Measurements from ENCODE around the gene DNAJB6.

DNAJB6 gene

DNA sequence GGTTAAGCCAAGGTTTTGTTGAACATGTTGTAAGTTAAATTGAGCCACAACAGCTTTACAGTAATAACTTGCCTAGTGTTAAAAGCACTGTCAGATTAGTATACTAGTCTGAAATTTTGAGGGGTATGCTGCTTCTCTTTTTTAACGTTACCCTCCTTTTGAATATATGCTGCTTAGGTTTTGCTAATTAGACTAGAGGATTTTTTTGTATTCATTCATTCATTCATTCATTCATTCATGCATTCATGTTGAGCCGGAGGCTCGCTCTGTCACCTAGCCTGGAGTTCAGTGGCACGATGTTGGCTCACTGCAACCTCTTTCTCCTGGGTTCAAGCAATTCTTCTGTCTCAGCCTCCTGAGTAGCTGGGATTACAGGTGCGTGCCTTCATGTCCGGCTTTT lies 24.7 kb downstream of the DNAJB6 start:
- intact Hi-C loops (cut with DNase I): no loop called here
- DNase-seq: no peak

DNA sequence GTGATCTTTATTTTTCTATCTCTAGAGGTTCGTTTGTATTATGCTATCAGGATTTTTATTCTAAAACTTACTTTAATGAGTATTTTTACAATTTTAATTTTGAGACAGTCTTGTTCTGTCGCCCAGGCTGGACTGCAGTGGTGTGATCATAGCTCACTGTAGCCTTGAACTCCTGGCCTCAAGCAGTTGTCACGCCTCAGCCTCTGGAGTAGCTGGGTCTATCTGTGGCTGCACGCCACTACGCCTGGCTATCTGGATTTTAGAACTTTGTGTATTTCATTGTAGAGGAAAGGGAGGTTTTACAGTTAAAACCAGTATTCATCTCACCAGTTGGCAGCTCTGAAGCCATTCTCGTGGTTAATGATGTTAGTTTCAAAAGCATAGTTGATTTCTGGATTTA lies 25.9 kb downstream of the DNAJB6 start:
- no peak for DNase-seq

DNA sequence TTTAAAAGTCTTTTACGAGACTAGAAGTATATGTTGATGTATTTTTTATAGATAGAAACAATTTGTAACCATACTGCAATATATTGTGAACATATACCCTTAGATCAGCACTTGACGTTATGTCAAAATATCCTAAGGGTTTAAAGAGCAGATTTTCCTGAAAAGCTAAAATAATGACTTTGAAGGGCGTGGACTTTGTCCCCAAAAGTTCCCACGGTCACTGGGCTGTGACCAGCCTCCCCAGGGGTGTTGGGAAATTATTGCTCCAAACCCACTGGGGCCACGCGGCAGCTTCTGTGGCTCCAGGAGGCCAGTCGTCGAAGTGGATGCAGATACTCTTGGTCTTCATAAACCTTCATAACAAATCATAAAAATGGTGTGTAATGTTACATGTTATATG lies 29.9 kb downstream of the DNAJB6 start:
- intact Hi-C loops (cut with DNase I): no loop called here
- no peak for DNase-seq

More for the DNA sequence above, 25.9 kb downstream of the DNAJB6 start:
- intact Hi-C loops (cut with DNase I): no loop called here

DNA sequence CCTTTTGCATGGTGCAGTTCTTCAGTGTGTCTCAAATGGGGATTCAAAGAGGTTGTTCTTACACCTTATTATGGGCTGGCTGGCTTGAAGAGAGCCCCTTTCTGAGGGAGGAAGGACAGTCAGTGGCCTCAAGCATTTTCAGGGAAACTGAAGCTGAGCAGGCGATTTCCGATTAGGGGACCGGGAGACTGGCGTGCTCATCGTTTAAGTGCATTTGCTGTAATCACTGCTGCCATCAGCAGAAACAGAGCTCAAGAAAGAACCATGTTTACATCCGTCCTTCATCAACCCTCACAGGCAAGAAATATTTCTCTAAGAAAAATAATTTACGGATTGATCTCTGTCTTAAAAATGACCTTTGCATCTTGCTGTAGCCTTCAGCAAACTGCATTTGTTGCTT lies 32.2 kb downstream of the DNAJB6 start:
- DNase-seq: no peak
- intact Hi-C loops (cut with DNase I): no loop called here

DNA sequence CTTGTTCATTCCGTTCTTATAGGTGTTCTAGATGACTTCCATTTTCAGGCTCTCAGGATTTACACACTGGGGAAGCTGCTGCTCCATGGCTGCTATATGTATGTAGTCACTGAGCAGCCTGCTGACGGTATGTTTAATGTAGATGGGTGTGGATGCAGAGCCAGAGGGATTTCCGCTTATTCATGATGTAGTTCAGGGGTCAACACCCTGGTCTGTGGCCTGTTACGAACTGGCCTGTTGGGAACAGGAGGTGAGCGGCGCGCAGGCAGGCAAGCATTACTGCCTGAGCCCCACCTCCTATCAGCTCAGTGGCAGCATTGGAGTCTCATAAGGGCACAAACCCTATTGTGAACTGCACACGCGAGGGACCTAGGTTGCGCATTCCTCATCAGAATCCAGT lies 33.9 kb downstream of the DNAJB6 start:
- no peak for DNase-seq
- intact Hi-C loops (cut with DNase I): no loop called here

DNA sequence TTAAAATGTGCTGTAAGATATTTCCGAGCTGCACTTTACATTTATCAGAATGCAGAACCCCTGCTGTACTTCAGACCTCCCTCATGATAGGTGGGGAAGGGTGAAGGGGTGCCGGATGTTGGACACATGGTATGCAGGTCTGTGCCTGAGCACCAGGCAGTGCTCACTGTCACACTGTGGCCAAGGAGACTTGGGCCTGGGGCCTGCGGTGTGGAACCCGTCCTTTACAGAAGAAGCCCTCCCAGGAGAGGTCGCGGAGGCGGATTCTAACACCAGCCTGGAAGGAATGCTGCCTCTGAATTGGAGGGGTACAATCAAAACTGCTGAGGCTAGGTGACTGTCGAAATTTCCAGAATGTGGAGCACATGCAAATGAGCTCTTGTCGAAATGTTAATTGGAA lies 34.5 kb downstream of the DNAJB6 start:
- no peak for DNase-seq
- intact Hi-C loops (cut with DNase I): no loop called here

DNA sequence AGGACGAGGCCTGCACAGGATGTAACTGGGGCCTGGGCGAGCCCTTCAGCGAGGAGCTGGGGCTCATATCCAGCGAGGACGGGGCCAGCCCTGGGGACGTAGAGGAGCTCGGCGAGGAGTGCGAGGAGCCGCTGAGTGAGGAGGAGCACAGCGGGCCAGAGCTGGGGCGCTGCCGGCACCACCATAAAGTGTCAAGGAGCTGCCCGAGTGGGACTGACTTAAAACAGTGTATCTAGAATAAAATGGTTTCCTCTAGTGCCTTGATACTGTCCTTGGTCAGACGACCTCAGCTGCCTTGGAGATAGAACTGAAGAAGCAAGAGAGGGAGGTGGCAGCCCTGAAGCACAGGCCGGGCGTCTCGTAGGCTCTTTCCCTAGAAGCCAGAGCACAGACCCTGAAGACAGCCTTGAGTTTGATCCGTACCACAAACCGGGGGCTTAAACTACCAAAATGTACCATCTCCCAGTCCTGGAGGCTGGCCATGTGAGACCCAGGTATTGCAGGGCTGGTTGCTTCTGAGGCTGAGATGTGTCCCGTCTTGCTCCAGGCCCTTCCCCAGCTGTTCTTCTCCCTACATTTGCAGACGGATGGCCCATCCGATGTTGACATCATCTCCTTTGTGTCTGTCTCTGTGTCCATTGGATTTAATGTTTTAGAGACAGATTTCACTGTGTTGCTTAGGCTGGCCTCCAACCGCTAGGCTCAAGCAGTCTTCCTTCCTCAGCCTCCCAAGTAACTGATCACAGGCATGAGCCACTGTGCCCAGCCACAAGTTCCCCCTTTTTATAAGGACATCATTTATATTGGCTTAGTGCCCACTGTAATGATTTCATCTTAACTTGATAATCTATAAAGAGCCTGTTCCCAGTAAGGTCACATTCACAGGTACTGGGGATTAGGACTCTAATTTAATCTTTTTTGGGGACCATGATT lies 35.8 kb downstream of the DNAJB6 start:
- DNase-seq: no peak
- intact Hi-C loops (cut with DNase I): no loop called here

DNA sequence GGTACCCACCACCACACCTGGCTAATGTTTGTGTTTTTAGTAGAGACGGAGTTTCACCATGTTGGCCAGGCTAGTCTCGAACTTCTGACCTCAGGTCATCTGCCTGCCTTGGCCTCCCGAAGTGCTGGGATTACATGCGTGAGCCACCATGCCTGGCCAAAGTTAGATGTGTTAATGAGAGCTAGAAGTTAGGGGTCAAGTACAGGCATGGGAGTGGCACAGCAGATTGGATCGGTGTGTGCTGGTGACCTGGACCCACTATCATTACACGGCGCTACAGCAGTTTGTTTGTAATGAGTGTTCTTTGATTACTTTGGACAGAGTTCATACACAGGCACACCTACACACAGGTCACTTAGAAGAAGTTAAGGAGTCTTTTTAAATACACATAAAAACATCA lies 36.7 kb downstream of the DNAJB6 start:
- intact Hi-C loops (cut with DNase I): no loop called here
- no peak for DNase-seq

DNA sequence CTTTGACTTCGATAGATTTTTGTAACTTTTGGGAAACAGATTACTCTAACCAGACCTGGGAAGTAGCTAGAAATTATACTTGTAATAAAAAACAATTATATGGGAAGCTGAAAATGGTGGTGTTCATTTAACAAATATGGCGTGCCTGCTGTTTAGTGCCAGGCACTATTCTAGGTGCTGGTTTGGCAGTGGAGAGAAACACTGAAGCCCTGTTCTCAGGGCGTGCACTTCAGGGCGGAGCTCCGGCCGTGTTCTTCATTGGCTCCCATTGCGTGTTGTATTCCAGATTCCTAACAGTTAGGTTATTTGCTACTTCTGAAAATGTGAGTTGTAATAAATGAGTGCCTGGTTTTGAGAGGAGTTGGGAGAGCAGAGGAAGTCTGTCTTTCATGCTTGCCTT lies 38.6 kb downstream of the DNAJB6 start:
- intact Hi-C loops (cut with DNase I): no loop called here
- DNase-seq: no peak

DNA sequence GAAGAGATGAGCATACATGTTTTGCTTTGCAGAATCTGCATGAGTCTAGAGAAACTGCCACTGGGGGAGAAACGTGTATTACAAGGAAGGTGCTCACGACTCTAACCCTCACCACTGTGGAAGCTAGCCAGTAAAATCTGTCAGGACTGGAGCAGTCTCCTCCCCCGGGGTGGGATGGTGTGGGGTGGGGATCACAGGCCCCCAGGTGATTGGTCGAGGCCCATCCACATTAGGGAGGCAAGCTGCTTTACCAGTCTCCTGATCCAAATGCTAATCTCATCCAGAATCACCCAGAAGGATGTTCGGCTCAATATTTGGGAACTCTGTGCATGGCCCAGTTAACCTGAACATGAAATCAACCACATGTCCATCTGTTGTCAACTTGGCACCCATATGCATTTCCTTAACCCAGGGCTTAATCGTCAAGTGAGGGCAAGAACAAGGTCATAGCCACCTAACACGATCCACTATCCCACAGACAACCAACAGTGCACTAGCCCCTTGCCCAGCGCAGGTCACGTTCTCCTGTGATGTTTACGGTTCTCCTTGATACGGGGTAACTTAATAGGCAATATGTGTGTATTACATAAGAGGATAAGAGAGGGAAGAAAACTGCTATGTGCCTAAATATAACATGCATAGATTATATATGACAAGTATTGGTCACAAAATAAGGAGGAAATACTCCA lies 40.8 kb downstream of the DNAJB6 start:
- DNase-seq: peak in 1 of 10 donors; percentile 55
- intact Hi-C loops (cut with DNase I): no loop called here

DNA sequence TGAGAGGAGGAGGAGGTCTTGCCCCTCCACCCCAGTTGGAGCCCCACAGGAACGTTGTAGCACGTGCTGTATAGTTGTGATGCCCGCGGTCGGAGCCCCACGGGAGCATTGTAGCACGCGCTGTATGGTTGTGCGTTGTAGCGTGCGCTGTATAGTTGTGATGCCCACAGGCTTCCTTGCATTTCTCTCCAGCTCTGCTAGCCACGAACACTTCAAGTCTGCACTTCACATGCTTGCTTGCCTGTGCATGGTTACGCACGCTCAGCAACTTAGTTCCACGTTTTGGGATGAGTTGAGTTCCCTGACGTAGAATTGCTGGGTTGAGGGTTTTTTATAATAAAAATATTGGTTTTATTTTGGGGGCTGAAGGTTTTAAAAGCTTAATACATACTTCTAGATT lies 41.6 kb downstream of the DNAJB6 start:
- peak in 1 of 10 donors; percentile 65 for DNase-seq
- intact Hi-C loops (cut with DNase I): no loop called here

DNA sequence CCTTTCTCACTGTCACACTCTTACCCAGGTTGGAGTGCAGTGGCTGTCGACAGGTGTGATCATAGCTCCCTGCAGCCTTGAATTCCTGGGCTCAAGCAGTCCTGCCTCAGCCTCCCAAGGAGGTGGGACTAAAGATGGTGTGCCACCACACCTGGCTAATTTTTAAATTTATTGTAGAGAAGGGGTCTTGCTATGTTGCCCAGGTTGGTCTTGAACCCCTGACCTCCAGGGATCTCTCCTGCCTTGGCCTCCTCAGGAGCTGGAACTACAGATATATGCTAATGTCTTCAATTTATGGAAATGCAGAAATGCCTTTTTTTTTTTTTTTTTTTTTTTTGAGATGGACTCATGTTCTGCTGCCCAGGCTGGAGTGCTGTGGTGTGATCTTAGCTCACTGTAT lies 42.7 kb downstream of the DNAJB6 start:
- intact Hi-C loops (cut with DNase I): no loop called here
- peak in 1 of 10 donors; percentile 49 for DNase-seq

DNA sequence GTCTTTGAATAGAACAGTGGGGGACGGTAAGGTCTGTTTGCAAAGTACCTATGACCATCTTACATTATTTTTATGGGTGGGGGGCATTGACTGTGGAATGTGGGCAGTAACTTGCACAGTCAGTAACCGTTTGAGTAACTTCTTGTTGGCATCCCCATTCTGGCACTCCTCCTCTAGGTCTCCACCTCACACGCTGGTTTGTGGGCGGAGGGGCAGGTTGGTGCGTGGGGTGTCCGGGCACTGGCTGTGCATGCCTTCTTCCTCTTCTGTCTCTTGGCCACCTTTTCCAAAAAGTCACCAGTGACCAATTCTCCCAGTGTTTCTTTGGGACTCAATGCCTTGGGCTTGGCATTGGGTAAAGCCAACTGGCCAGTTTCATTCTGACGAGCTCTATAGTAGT lies 43.6 kb downstream of the DNAJB6 start:
- intact Hi-C loops (cut with DNase I): no loop called here
- DNase-seq: peak in 1 of 10 donors; percentile 67

DNA sequence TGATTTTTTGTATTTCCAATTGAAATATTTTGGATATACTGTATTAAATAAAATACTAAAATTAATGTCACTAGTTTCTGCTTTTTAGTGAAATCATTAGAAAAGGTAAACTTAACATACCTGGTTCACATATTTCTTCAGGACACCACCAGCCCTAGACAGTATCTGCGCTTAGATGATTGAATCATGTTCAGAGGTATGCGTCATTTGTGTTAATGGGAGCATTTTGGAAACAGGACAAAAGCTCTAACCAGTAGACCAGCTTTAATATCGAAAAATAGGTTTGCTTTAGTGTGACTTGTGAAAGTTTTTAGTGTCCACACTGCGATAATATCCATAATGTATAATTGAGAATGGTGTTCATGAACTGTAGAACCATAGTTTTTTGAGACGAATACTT lies 47.1 kb downstream of the DNAJB6 start:
- intact Hi-C loops (cut with DNase I): no loop called here
- DNase-seq: no peak

DNA sequence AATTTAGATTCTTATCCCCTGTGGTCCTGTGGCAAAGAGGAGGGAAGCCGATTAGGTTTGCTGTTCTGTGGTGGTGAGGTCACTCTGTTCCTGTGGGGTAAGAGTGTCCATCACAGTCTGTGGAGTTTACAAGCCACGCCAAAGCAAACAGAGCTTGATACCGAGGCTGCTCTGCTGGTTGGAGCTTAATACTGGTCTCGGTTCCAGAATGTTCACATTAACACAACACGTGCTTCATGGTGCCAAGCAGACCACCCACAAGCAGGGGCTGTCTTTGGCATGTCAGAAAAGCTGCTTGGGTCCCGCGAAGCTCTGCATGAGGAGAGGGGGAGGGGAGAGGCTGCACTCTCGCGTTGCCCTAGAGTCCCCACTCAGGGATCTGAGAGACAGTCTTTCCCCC lies 47.5 kb downstream of the DNAJB6 start:
- intact Hi-C loops (cut with DNase I): no loop called here
- peak in 1 of 10 donors; percentile 24 for DNase-seq

DNA sequence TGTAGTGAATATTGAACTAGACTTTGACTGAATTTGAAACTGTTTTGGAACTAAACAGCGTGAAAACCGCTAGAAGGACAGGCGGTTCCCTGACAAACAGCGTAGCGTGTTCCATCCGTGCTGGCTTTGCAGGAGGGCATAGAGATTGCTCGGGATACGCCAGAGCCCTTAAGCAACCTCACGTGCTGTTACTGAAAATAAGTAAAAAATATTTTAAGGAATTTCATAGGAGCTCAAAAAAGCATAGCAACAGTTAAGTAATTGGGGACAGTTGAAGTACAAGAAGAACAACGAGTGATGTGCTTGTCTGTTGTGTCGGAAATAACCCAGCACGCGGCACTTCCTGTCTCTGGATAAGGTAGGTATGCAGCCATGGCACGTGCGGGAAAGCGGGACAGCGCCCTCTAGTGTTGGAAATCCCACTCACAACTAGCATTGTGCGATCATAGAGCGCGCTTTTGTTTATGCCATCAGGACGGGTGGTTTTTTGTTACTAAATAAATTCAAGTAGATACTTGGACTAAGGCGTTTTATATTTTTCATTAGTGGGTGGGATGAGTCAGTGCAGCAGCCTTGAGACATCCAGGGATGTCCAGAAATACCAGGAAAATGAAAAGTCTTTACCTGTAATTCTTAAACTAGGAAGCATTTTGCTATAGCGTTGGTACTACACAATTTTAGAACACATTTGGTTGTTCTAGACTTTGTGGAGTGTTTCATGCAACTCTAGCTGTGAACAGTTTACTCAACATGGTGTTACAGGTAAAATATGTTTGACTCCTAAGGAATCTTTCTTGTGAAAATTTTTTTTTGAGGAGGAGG lies 50.4 kb downstream of the DNAJB6 start:
- intact Hi-C loops (cut with DNase I): no loop called here
- DNase-seq: peak; percentile 39 to 96 (median 80)

DNA sequence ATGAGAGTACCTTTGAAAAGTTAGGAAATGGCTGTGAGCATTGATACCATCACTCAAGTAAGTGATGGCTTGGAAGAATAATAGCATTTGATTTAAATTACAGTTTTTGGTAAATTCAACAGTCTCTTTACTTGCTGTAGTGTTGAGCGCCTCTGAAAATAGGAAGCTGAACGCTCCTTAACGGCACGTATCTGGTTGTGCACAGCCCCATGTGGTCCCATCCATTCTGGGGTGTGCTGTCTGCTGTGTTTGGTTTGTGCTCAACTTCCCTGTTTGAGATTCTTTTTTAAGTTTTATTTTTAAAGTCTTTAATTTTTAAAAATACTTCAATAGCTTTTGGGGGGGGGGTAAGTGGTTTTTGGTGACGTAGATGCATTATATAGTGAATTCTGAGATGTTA lies 51.5 kb downstream of the DNAJB6 start:
- no peak for DNase-seq
- intact Hi-C loops (cut with DNase I): no loop called here

DNA sequence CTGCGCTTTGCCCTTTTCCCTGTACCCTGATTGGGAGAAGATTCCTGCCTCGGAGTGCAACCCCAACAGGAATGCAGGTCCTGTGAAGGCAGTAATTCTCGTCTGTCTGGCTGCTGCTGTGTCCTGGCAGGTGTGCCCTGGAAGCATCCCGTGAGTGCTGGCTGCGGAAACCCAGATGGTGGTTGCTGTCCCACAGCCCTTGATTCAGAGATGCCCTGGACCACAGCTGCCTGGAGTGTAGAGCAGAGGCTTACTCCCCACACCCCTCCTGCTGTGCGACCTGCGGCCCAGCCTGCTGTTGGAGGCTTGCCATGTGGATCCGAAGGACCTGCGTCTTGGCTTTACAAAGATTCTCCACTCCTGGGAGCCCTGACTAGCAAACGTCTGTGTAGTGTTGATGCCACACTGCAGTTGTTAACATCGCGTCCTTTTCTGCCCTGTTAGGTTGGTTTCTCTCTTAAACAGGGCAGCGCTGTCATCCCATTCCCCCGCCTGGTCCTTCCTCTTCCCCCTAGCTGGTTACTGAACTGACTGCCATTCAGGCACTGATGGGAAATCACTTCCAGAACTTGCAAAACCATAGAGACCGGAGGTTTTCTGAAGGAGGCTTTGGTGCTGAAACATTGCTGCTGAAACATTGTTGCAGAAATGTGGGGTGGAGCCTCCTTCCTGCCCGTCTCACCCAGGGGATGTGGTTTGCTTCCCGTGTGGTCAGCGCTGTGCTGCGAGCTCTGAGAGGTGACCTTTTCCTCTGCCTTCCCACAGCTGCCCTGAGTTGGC lies 53.3 kb downstream of the DNAJB6 start:
- intact Hi-C loops (cut with DNase I): no loop called here
- peak in 1 of 10 donors; percentile 75 for DNase-seq

DNA sequence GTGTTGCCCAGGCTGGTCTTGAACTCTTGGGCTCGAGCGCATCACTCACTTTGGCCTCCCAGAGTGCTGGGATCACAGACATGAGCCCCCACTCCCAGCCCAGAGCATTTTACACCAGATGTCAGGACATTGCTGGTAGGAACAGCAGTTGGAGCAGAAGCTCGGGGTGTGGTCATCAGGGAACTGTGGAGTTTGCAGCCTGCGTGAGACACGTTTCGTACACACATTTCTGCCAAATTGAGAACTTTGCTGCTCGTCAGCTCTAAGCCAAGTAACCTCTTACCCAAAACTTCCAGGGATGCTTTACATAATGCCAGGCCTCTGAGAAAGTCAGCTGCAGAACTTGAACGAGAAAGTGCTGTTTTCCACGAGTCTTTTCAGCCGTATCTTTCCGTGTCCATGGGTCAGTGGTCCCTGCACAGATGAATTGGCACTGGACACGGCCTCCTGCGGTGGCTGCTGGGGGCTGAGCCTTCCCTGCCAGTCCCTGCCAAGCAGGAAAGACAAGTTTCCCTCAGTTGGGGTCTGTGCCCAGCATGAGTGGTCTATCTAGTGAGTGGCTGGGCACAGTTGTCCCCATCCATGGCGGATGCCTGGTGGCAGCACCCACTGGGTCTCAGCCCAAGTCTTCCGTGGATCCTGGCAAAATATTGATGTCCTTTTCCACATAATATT lies 54.4 kb downstream of the DNAJB6 start:
- intact Hi-C loops (cut with DNase I): no loop called here
- peak in 1 of 10 donors; percentile 35 for DNase-seq

Data from posterior cingulate gyrus (tissue), 11 donors.